Stomach (tissue), 19 donors: Measurements from ENCODE around the gene RPS13. TPM values are rescaled to one million over a fixed set of nuclear protein-coding genes. Genes with fewer than 3 reads are reported as not detected.

Experiments
- DNase-seq, 2 donors: peaks; one replicate each; pipeline versions ENCODE4 v3.0.0 to v3.0.0-alpha.2; 2013 to 2019
- H3K27ac ChIP-seq, 5 donors: fragments of 200-600 bp in 4 of 5; sonication (generic) in 4 of 5; one replicate each; pipeline ENCODE4 v1.5.1; 2013 to 2019; ENCODE audit warnings: mild to moderate bottlenecking in 1 of 5, moderate library complexity in 1 of 5
- H3K27me3 ChIP-seq, 3 donors: fragments of 200-600 bp; sonication (generic); one replicate each; pipeline ENCODE4 v1.5.1; 2017 to 2019; ENCODE audit warnings: mixed run types in 1 of 3
- H3K36me3 ChIP-seq, 4 donors: fragments of 200-600 bp; sonication (generic); 1 replicate in 3 of 4; 2 replicates in 1 of 4; pipeline ENCODE4 v1.5.1; 2016 to 2019
- H3K4me1 ChIP-seq, 4 donors: fragments of 200-600 bp; sonication (generic); one replicate each; pipeline ENCODE4 v1.5.1; 2016 to 2019
- H3K4me3 ChIP-seq, 4 donors: fragments of 200-600 bp; sonication (generic) in 3 of 4; one replicate each; pipeline ENCODE4 v1.5.1; 2016 to 2019; ENCODE audit warnings: mild to moderate bottlenecking in 1 of 4
- H3K9me3 ChIP-seq, 4 donors: fragments of 200-600 bp; sonication (generic); one replicate each; pipeline ENCODE4 v1.5.1; 2016 to 2019
- CTCF ChIP-seq, 7 experiments: fragments of 450-650 bp in 4 of 7; fragments of 200-600 bp in 3 of 7; sonication (generic) in 3 of 7; IDR thresholded peaks; one replicate each; pipeline ENCODE4 v1.5.1; 2016 to 2019; ENCODE audit warnings: antibody characterized with exemption in 7 of 7, control low read depth in 2 of 7, mild to moderate bottlenecking in 1 of 7
- EP300 ChIP-seq: sonication (generic); formaldehyde crosslinking; IDR thresholded peaks from one replicate; pipeline ENCODE4 v1.6.1; 2017; ENCODE audit warnings: antibody characterized with exemption
- POLR2A ChIP-seq, 4 donors: fragments of 450-650 bp; IDR thresholded peaks; one replicate each; pipeline ENCODE4 v1.6.1; 2016; ENCODE audit warnings: antibody characterized with exemption in 4 of 4, control low read depth in 2 of 4, mild to moderate bottlenecking in 1 of 4, moderate library complexity in 1 of 4
- POLR2AphosphoS5 ChIP-seq, 3 donors: sonication (generic); formaldehyde crosslinking; IDR thresholded peaks; one replicate each; pipeline ENCODE4 v1.6.1; 2016; ENCODE audit warnings: antibody characterized with exemption in 3 of 3
- WGBS, 5 donors: extraction: QIAGEN DNeasy Blood & Tissue Kit in 3 of 5; methylation state at CpG; one replicate each; pipeline versions ENCODE4 v1.1.5 to v1.1.7; 2013 to 2018; 5-methylcytosine and 5-hydroxymethylcytosine counted together
- intact Hi-C: fragments of 100-400 bp; cut with DNase I; formaldehyde crosslinking; loops from one replicate; pipeline ENCODE4 v1.15.1; 2023; ENCODE audit warnings: low total_unique reads
- long read RNA-seq, 10 donors: transcript quantifications; one replicate each; lab custom pipeline, GENCODE V29; 2026
- polyA plus RNA-seq, 3 donors: library from polyadenylated mRNA; stranded (reverse); fragments of 200-250 nt; gene quantifications; one replicate each; pipeline ENCODE4 v1.2.3, GENCODE V29; 2013
- total RNA-seq, 5 donors: library from RNA; depleted of rRNA; stranded (reverse); fragments of >200 nt; gene quantifications; one replicate each; pipeline versions ENCODE4 v1.1.0 to v1.2.3, GENCODE V29; 2014 to 2016
- donor health status: healthy with polysubstance abuse.
- donor health status: Bipolar disorder and iron deficiency.
- donor health status: healthy.

Gene RPS13
- total RNA-seq (1,000 to 10,000 TPM in 3 of 5 donors, 100 to 1,000 TPM in 2; 282 to 2,250 (median 1,462) TPM), polyA plus RNA-seq (1,000 to 10,000 TPM; 2,256 to 3,236 (median 3,016) TPM)
- long read RNA-seq, donor 1, transcript RPS13-203 (5 exons, 664 nt), result minor isoform, 52 of 531 reads
- long read RNA-seq, donor 1, transcript RPS13-202 (6 exons, 646 nt), result major isoform, 388 of 531 reads
- long read RNA-seq, donor 1, transcript RPS13-208 (3 exons, 746 nt), result minor isoform, 38 of 531 reads
- long read RNA-seq, donor 1, partial matches to known transcripts, result 44 of 531 reads
- long read RNA-seq, donor 1, other reads (novel, unspliced or antisense), result 0 of 531 reads
- long read RNA-seq, donor 2, transcript RPS13-208 (3 exons, 746 nt), result minor isoform, 34 of 671 reads
- long read RNA-seq, donor 2, transcript RPS13-207 (2 exons, 594 nt), result minor isoform, 7 of 671 reads
- long read RNA-seq, donor 2, transcript RPS13-203 (5 exons, 664 nt), result minor isoform, 63 of 671 reads
- long read RNA-seq, donor 2, transcript RPS13-202 (6 exons, 646 nt), result major isoform, 470 of 671 reads
- long read RNA-seq, donor 2, partial matches to known transcripts, result 77 of 671 reads
- long read RNA-seq, donor 2, other reads (novel, unspliced or antisense), result 11 of 671 reads
- long read RNA-seq, donor 3, transcript RPS13-207 (2 exons, 594 nt), result minor isoform, 10 of 827 reads
- long read RNA-seq, donor 3, transcript RPS13-203 (5 exons, 664 nt), result minor isoform, 36 of 827 reads
- long read RNA-seq, donor 3, transcript RPS13-202 (6 exons, 646 nt), result major isoform, 663 of 827 reads
- long read RNA-seq, donor 3, transcript RPS13-208 (3 exons, 746 nt), result minor isoform, 42 of 827 reads
- long read RNA-seq, donor 3, partial matches to known transcripts, result 53 of 827 reads
- long read RNA-seq, donor 3, other reads (novel, unspliced or antisense), result 17 of 827 reads
- long read RNA-seq, donor 4, transcript RPS13-203 (5 exons, 664 nt), result minor isoform, 6 of 158 reads
- long read RNA-seq, donor 4, transcript RPS13-208 (3 exons, 746 nt), result minor isoform, 12 of 158 reads
- long read RNA-seq, donor 4, transcript RPS13-202 (6 exons, 646 nt), result major isoform, 123 of 158 reads
- long read RNA-seq, donor 4, partial matches to known transcripts, result 12 of 158 reads
- long read RNA-seq, donor 4, other reads (novel, unspliced or antisense), result 0 of 158 reads
- long read RNA-seq, donor 5, transcript RPS13-207 (2 exons, 594 nt), result minor isoform, 11 of 1,264 reads
- long read RNA-seq, donor 5, transcript RPS13-208 (3 exons, 746 nt), result minor isoform, 51 of 1,264 reads
- long read RNA-seq, donor 5, transcript RPS13-203 (5 exons, 664 nt), result minor isoform, 42 of 1,264 reads
- long read RNA-seq, donor 5, transcript RPS13-202 (6 exons, 646 nt), result major isoform, 1,015 of 1,264 reads
- long read RNA-seq, donor 5, partial matches to known transcripts, result 104 of 1,264 reads
- long read RNA-seq, donor 5, other reads (novel, unspliced or antisense), result 29 of 1,264 reads
- long read RNA-seq, donor 6, transcript RPS13-202 (6 exons, 646 nt), result major isoform, 1,466 of 1,973 reads
- long read RNA-seq, donor 6, transcript RPS13-208 (3 exons, 746 nt), result minor isoform, 93 of 1,973 reads
- long read RNA-seq, donor 6, transcript RPS13-207 (2 exons, 594 nt), result minor isoform, 19 of 1,973 reads
- long read RNA-seq, donor 6, transcript RPS13-203 (5 exons, 664 nt), result minor isoform, 115 of 1,973 reads
- long read RNA-seq, donor 6, partial matches to known transcripts, result 209 of 1,973 reads
- long read RNA-seq, donor 6, other reads (novel, unspliced or antisense), result 45 of 1,973 reads
- long read RNA-seq, donor 7, transcript RPS13-203 (5 exons, 664 nt), result minor isoform, 64 of 1,702 reads
- long read RNA-seq, donor 7, transcript RPS13-202 (6 exons, 646 nt), result major isoform, 1,279 of 1,702 reads
- long read RNA-seq, donor 7, transcript RPS13-208 (3 exons, 746 nt), result minor isoform, 96 of 1,702 reads
- long read RNA-seq, donor 7, transcript RPS13-207 (2 exons, 594 nt), result minor isoform, 22 of 1,702 reads
- long read RNA-seq, donor 7, partial matches to known transcripts, result 167 of 1,702 reads
- long read RNA-seq, donor 7, other reads (novel, unspliced or antisense), result 53 of 1,702 reads
- long read RNA-seq, donor 8, transcript RPS13-202 (6 exons, 646 nt), result major isoform, 1,135 of 1,453 reads
- long read RNA-seq, donor 8, transcript RPS13-203 (5 exons, 664 nt), result minor isoform, 62 of 1,453 reads
- long read RNA-seq, donor 8, transcript RPS13-208 (3 exons, 746 nt), result minor isoform, 58 of 1,453 reads
- long read RNA-seq, donor 8, transcript RPS13-207 (2 exons, 594 nt), result minor isoform, 9 of 1,453 reads
- long read RNA-seq, donor 8, partial matches to known transcripts, result 138 of 1,453 reads
- long read RNA-seq, donor 8, other reads (novel, unspliced or antisense), result 40 of 1,453 reads
- long read RNA-seq, donor 9, transcript RPS13-203 (5 exons, 664 nt), result minor isoform, 92 of 2,127 reads
- long read RNA-seq, donor 9, transcript RPS13-208 (3 exons, 746 nt), result minor isoform, 209 of 2,127 reads
- long read RNA-seq, donor 9, transcript RPS13-202 (6 exons, 646 nt), result major isoform, 1,477 of 2,127 reads
- long read RNA-seq, donor 9, transcript RPS13-207 (2 exons, 594 nt), result minor isoform, 55 of 2,127 reads
- long read RNA-seq, donor 9, partial matches to known transcripts, result 216 of 2,127 reads
- long read RNA-seq, donor 9, other reads (novel, unspliced or antisense), result 61 of 2,127 reads
- long read RNA-seq, donor 10, transcript RPS13-208 (3 exons, 746 nt), result minor isoform, 23 of 602 reads
- long read RNA-seq, donor 10, transcript RPS13-203 (5 exons, 664 nt), result minor isoform, 29 of 602 reads
- long read RNA-seq, donor 10, transcript RPS13-202 (6 exons, 646 nt), result major isoform, 473 of 602 reads
- long read RNA-seq, donor 10, transcript RPS13-207 (2 exons, 594 nt), result minor isoform, 6 of 602 reads
- long read RNA-seq, donor 10, partial matches to known transcripts, result 53 of 602 reads
- long read RNA-seq, donor 10, other reads (novel, unspliced or antisense), result 10 of 602 reads

DNA sequence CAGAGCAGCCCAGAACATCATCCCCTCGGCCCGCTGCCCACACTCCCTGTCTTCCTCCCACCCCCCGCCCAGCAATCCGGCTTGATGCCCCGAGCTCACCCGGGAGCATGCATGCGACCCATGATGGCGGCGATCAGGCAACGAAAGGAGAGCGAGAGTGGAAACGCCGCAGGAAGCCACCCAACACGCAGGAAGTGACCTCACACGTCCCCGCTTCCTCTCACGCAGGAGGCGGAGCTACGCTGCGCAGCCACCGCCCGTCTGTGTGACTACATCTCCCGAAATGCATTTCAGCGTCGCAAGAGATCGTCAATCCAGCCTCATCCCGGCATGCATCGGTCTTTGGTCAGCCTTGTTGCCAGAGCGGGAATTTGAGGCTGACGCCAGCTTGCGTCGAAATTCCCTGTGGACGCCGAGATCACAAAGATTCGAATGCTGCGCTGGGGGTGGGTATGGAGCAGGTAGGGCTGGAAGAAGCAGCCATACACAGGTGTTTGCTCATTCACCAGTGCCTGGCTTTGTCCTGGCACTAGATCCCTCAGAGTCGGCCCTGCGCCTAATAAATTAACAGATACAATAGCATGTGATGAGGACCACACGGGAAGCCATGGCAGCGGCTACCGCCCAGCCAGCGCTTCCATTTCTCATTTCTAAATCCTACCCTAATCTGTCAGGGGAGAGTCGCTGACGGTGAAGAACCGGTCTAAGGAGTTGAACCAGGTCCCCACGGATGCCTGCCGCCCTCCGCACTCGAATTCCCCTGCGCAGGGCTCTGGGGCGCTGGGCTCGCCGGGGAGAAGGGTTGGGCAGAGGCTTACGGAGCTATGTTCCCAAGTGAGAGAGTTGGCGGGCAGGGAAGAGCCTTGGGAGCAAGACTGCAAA lies at the start of gene RPS13:
RPS13 (minus strand) TSS at position 148 of the 882 bp plus-strand sequence; CDS start at position 122, 26 bp downstream.
- Histone ChIP-seq H3K36me3 (peaks cover 21 to 40% (median 38%) of the 10 kb centered on the region in 4 donors), H3K9me3 (no peaks in the 10 kb centered on the region), H3K27me3 (no peaks in the 10 kb centered on the region), H3K4me1 (peaks cover 26 to 45% (median 37%) of the 10 kb centered on the region in 4 donors), H3K4me3 (peak within 1 kb of the TSS; percentile 86 to 98 (median 92)), H3K27ac (peak within 1 kb of the TSS; percentile 93 to 97 (median 95))
- peak; percentile 97 to 100 for DNase-seq
- intact Hi-C loops, result no loop called here
- no peak for TF ChIP-seq CTCF (IDR thresholded peaks at IDR 0.05)
- TF ChIP-seq EP300, result no peak
- peak; percentile 89 to 97 (median 96) for TF ChIP-seq POLR2AphosphoS5 (IDR thresholded peaks at IDR 0.05)
- TF ChIP-seq POLR2A (IDR thresholded peaks at IDR 0.05), result peak in 2 of 4 donors; percentile 13 to 82
- WGBS, 5 donors, result 0 to 3% (median 1%) methylated on average over 34 to 55 of the region's 55 CpGs

DNA sequence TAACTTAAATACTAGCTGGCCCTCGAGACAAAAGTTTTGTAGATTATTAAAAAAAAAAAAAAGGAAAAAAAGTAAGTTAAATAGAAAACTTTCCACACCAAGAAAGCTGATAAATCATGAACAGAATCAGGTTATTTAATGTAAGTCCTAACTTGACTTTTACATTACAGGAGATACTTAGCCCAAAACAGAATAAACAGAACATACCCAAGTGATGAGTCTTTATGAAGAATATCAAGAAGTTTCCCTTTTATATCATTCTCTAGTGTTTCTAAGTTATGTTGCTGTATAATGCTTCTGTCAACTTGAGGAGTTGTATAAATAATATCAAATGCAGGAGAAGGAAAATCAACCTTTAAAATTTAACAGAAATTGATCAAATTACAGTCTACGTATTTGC lies 44.5 kb upstream of the RPS13 start:
- WGBS, 5 donors, result 94 to 98% (median 97%) methylated on average over 2 of the region's 2 CpGs
- H3K4me1 ChIP-seq, result no peaks in the 10 kb centered on the region
- peaks cover 2 to 82% (median 74%) of the 10 kb centered on the region in 4 donors for H3K36me3 ChIP-seq
- intact Hi-C loops, result no loop called here
- no peaks in the 10 kb centered on the region for H3K27me3 ChIP-seq
- TF ChIP-seq CTCF (IDR thresholded peaks at IDR 0.05) (no peak), POLR2AphosphoS5 (IDR thresholded peaks at IDR 0.05) (no peak), POLR2A (IDR thresholded peaks at IDR 0.05) (no peak), EP300 (no peak)
- H3K27ac ChIP-seq, result no peak overlapping the region
- no peak overlapping the region for H3K4me3 ChIP-seq
- no peaks in the 10 kb centered on the region for H3K9me3 ChIP-seq
- no peak for DNase-seq
